ENCODE data around the gene CAMK4.

DNA sequence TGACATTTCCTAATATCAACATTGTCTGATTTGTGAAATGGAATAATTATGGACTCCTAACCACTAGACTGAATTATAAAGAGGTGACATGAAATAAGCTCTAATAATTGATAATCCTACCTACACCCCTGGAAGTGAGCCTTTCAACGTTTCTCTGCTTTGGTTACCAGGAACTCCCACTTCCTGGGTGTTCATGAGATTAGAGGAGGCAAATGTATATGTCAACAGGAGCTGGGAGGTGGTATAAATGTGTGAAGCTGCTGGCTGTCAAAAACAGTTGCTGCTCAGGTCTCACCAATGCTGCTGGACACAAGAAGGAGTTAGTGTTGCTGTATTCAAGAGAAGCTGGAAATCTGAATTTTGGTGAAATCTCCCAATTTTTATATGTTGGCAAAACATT is 96.8 kb downstream of the CAMK4 start:
- TF ChIP-seq, protein P1, sequence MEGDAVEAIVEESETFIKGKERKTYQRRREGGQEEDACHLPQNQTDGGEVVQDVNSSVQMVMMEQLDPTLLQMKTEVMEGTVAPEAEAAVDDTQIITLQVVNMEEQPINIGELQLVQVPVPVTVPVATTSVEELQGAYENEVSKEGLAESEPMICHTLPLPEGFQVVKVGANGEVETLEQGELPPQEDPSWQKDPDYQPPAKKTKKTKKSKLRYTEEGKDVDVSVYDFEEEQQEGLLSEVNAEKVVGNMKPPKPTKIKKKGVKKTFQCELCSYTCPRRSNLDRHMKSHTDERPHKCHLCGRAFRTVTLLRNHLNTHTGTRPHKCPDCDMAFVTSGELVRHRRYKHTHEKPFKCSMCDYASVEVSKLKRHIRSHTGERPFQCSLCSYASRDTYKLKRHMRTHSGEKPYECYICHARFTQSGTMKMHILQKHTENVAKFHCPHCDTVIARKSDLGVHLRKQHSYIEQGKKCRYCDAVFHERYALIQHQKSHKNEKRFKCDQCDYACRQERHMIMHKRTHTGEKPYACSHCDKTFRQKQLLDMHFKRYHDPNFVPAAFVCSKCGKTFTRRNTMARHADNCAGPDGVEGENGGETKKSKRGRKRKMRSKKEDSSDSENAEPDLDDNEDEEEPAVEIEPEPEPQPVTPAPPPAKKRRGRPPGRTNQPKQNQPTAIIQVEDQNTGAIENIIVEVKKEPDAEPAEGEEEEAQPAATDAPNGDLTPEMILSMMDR (optimal IDR thresholded peaks at IDR 0.05 in 1 of 3, IDR thresholded peaks at IDR 0.05 in 1 of 3, conservative IDR thresholded peaks at IDR 0.05 in 1 of 3; ENCODE audit: extremely low read depth in 1 of 3, insufficient read depth in 2 of 3, low read length in 3 of 3) = no peak
- TF ChIP-seq EZH2 (IDR thresholded peaks at IDR 0.05; ENCODE audit: low read length) = no peak

Data from keratinocyte (primary cell).